Natural killer cell treated with Interleukin-12 subunit alpha and Interleukin-12 subunit beta and Interleukin-15 and Interleukin-18, amount 100 ng/mL, for 72 hours (primary cell): Measurements from ENCODE around the gene RAC3. TPM values are rescaled to one million over a fixed set of nuclear protein-coding genes. Genes with fewer than 3 reads are reported as not detected.

Experiments used
- ATAC-seq, 2 donors: fragments of 150-1000 bp; cut with Tn5 transposase in 1 of 2; sonication (Bioruptor Pico), chemical (Tn5 transposase) in 1 of 2; 2 replicates each; pipeline ENCODE4 v1.10.0; 2021
- DNase-seq: peaks from one replicate; pipeline ENCODE4 v3.0.0; 2022; ENCODE audit warnings: low spot score
- H3K27ac Mint-ChIP-seq, 2 donors: 1 replicate in 1 of 2; 2 replicates in 1 of 2; pipeline ENCODE4 v1.8.0; 2022; ENCODE audit warnings: mixed read lengths in 2 of 2, mild to moderate bottlenecking in 1 of 2, moderate library complexity in 1 of 2
- H3K27me3 Mint-ChIP-seq, 2 donors: 1 replicate in 1 of 2; 2 replicates in 1 of 2; pipeline ENCODE4 v1.8.0; 2022; ENCODE audit warnings: mixed read lengths in 2 of 2
- H3K36me3 Mint-ChIP-seq: one replicate; pipeline ENCODE4 v1.8.0; 2022; ENCODE audit warnings: mixed read lengths
- H3K4me1 Mint-ChIP-seq, 2 donors: 1 replicate in 1 of 2; 2 replicates in 1 of 2; pipeline ENCODE4 v1.8.0; 2022; ENCODE audit warnings: low read depth in 2 of 2, mixed read lengths in 2 of 2, mild to moderate bottlenecking in 1 of 2
- H3K4me3 Mint-ChIP-seq: one replicate; pipeline ENCODE4 v1.8.0; 2022; ENCODE audit warnings: mixed read lengths
- H3K9me3 Mint-ChIP-seq: 2 replicates; pipeline ENCODE4 v1.8.0; 2022; ENCODE audit warnings: mixed read lengths
- total RNA-seq, 2 donors: library from RNA; stranded (reverse); gene quantifications; one replicate each; pipeline ENCODE4 v1.2.3, GENCODE V29; 2022

Gene RAC3
- total RNA-seq, 2 donors from 2014 or later: 3.0 to 6.1 TPM

GRCh38 chr17:82005701-82006348 is 25.7 kb upstream of the RAC3 start:
- H3K36me3 Mint-ChIP-seq: no peaks in the 10 kb centered on the region
- ATAC-seq (no peak), DNase-seq (no peak)
- no peaks in the 10 kb centered on the region for H3K9me3 Mint-ChIP-seq
- no peaks in the 10 kb centered on the region for H3K27me3 Mint-ChIP-seq
- no peaks in the 10 kb centered on the region for H3K4me1 Mint-ChIP-seq
- H3K27ac Mint-ChIP-seq: no peak overlapping the region
- H3K4me3 Mint-ChIP-seq: no peak overlapping the region

GRCh38 chr17:82006468-82007227 is 24.8 kb upstream of the RAC3 start:
- no peaks in the 10 kb centered on the region for H3K4me1 Mint-ChIP-seq
- no peaks in the 10 kb centered on the region for H3K27me3 Mint-ChIP-seq
- no peak overlapping the region for H3K4me3 Mint-ChIP-seq
- H3K27ac Mint-ChIP-seq: no peak overlapping the region
- H3K9me3 Mint-ChIP-seq: no peaks in the 10 kb centered on the region
- H3K36me3 Mint-ChIP-seq: no peaks in the 10 kb centered on the region
- ATAC-seq (no peak), DNase-seq (no peak)

- Mint-ChIP-seq H3K4me1 (no peaks in the 10 kb centered on the region), H3K9me3 (no peaks in the 10 kb centered on the region), H3K27me3 (no peaks in the 10 kb centered on the region), H3K27ac (no peak overlapping the region), H3K4me3 (no peak overlapping the region), H3K36me3 (no peaks in the 10 kb centered on the region)
- DNase-seq (no peak), ATAC-seq (no peak)
Measured at GRCh38 chr17:82007228-82007494, 24.3 kb upstream of the RAC3 start.

GRCh38 chr17:82007495-82008257 is 23.8 kb upstream of the RAC3 start:
- H3K9me3 Mint-ChIP-seq: no peaks in the 10 kb centered on the region

GRCh38 chr17:82008258-82008940 is 23.1 kb upstream of the RAC3 start:
- ATAC-seq (no peak), DNase-seq (no peak)
- Mint-ChIP-seq H3K4me1 (no peaks in the 10 kb centered on the region), H3K9me3 (no peaks in the 10 kb centered on the region), H3K27me3 (no peaks in the 10 kb centered on the region), H3K36me3 (no peaks in the 10 kb centered on the region), H3K4me3 (no peak overlapping the region), H3K27ac (no peak overlapping the region)

More at GRCh38 chr17:82007495-82008257, 23.8 kb upstream of the RAC3 start:
- Mint-ChIP-seq H3K4me3 (no peak overlapping the region), H3K27me3 (no peaks in the 10 kb centered on the region), H3K36me3 (no peaks in the 10 kb centered on the region), H3K27ac (no peak overlapping the region), H3K4me1 (no peaks in the 10 kb centered on the region)
- ATAC-seq (no peak), DNase-seq (no peak)

GRCh38 chr17:82008941-82009405 is 22.5 kb upstream of the RAC3 start:
- no peak overlapping the region for H3K4me3 Mint-ChIP-seq
- ATAC-seq (no peak), DNase-seq (no peak)
- H3K4me1 Mint-ChIP-seq: no peaks in the 10 kb centered on the region
- H3K9me3 Mint-ChIP-seq: no peaks in the 10 kb centered on the region
- no peaks in the 10 kb centered on the region for H3K36me3 Mint-ChIP-seq
- no peak overlapping the region for H3K27ac Mint-ChIP-seq
- H3K27me3 Mint-ChIP-seq: no peaks in the 10 kb centered on the region

GRCh38 chr17:82009413-82009812 is 22.1 kb upstream of the RAC3 start:
- no peaks in the 10 kb centered on the region for H3K27me3 Mint-ChIP-seq
- ATAC-seq (no peak), DNase-seq (no peak)
- H3K4me3 Mint-ChIP-seq: no peak overlapping the region
- no peaks in the 10 kb centered on the region for H3K9me3 Mint-ChIP-seq
- H3K4me1 Mint-ChIP-seq: no peaks in the 10 kb centered on the region
- H3K36me3 Mint-ChIP-seq: no peaks in the 10 kb centered on the region
- H3K27ac Mint-ChIP-seq: no peak overlapping the region

- Mint-ChIP-seq H3K4me3 (no peak overlapping the region), H3K4me1 (no peaks in the 10 kb centered on the region), H3K36me3 (no peaks in the 10 kb centered on the region), H3K27ac (no peak overlapping the region), H3K9me3 (no peaks in the 10 kb centered on the region), H3K27me3 (no peaks in the 10 kb centered on the region)
- no peak for ATAC-seq
- DNase-seq: no peak
Measured at GRCh38 chr17:82010575-82011525, 20.6 kb upstream of the RAC3 start.

- no peaks in the 10 kb centered on the region for H3K9me3 Mint-ChIP-seq
- ATAC-seq: no peak
Measured at GRCh38 chr17:82011617-82012187, 19.8 kb upstream of the RAC3 start.

GRCh38 chr17:82012261-82012639 is 19.2 kb upstream of the RAC3 start:
- Mint-ChIP-seq H3K4me1 (no peaks in the 10 kb centered on the region), H3K27ac (no peak overlapping the region), H3K36me3 (no peaks in the 10 kb centered on the region), H3K27me3 (no peaks in the 10 kb centered on the region), H3K9me3 (no peaks in the 10 kb centered on the region), H3K4me3 (no peak overlapping the region)
- ATAC-seq (no peak), DNase-seq (no peak)

More at GRCh38 chr17:82011617-82012187, 19.8 kb upstream of the RAC3 start:
- H3K36me3 Mint-ChIP-seq: no peaks in the 10 kb centered on the region
- H3K27ac Mint-ChIP-seq: no peak overlapping the region
- no peak overlapping the region for H3K4me3 Mint-ChIP-seq
- no peaks in the 10 kb centered on the region for H3K4me1 Mint-ChIP-seq
- no peaks in the 10 kb centered on the region for H3K27me3 Mint-ChIP-seq
- DNase-seq: no peak

- no peaks in the 10 kb centered on the region for H3K4me1 Mint-ChIP-seq
- H3K9me3 Mint-ChIP-seq: no peaks in the 10 kb centered on the region
- DNase-seq (no peak), ATAC-seq (no peak)
- H3K4me3 Mint-ChIP-seq: no peak overlapping the region
- H3K36me3 Mint-ChIP-seq: no peaks in the 10 kb centered on the region
- no peaks in the 10 kb centered on the region for H3K27me3 Mint-ChIP-seq
- no peak overlapping the region for H3K27ac Mint-ChIP-seq
Measured at GRCh38 chr17:82012640-82013295, 18.7 kb upstream of the RAC3 start.

- Mint-ChIP-seq H3K36me3 (no peaks in the 10 kb centered on the region), H3K9me3 (no peaks in the 10 kb centered on the region), H3K4me3 (no peak overlapping the region), H3K27me3 (no peaks in the 10 kb centered on the region), H3K4me1 (no peaks in the 10 kb centered on the region), H3K27ac (no peak overlapping the region)
- no peak for DNase-seq
- no peak for ATAC-seq
Measured at GRCh38 chr17:82013341-82013740, 18.1 kb upstream of the RAC3 start.
